Transverse colon (tissue), 4 donors: Measurements from ENCODE around the gene CACNA1I. TPM values are rescaled to one million over a fixed set of nuclear protein-coding genes. Genes with fewer than 3 reads are reported as not detected.

Experiments used
- DNase-seq: peaks from one replicate; pipeline ENCODE4 v3.0.0-alpha.2; 2019
- H3K27ac ChIP-seq, 4 donors: fragments of 200-600 bp; sonication (generic); 2 replicates each; pipeline ENCODE4 v1.5.1; 2016 to 2018; ENCODE audit warnings: inconsistent platforms in 4 of 4
- H3K27me3 ChIP-seq: fragments of 200-600 bp; sonication (generic); 2 replicates; pipeline ENCODE4 v1.5.1; 2017; ENCODE audit warnings: inconsistent platforms
- H3K36me3 ChIP-seq, 4 donors: fragments of 200-600 bp; sonication (generic); 2 replicates each; pipeline ENCODE4 v1.5.1; 2017 to 2019; ENCODE audit warnings: inconsistent platforms in 4 of 4
- H3K4me1 ChIP-seq, 4 donors: fragments of 200-600 bp; sonication (generic); 2 replicates each; pipeline ENCODE4 v1.5.1; 2017 to 2020; ENCODE audit warnings: inconsistent platforms in 4 of 4
- H3K4me3 ChIP-seq, 4 donors: fragments of 200-600 bp; sonication (generic); 1 replicate in 1 of 4; 2 replicates in 3 of 4; pipeline versions ENCODE4 v1.5.1 to v1.6.1; 2017 to 2019; ENCODE audit warnings: inconsistent platforms in 4 of 4
- H3K9me3 ChIP-seq, 2 donors: fragments of 200-600 bp; sonication (generic); 2 replicates each; pipeline ENCODE4 v1.5.1; 2017 to 2019; ENCODE audit warnings: inconsistent platforms in 2 of 2
- EP300 ChIP-seq: sonication (generic); formaldehyde crosslinking; IDR thresholded peaks from one replicate; pipeline ENCODE4 v1.6.1; 2017; ENCODE audit warnings: antibody characterized with exemption, low read depth
- POLR2A ChIP-seq: fragments of 450-650 bp; IDR thresholded peaks from one replicate; pipeline ENCODE4 v1.6.1; 2016; ENCODE audit warnings: antibody characterized with exemption, mild to moderate bottlenecking, moderate library complexity
- POLR2AphosphoS5 ChIP-seq, 3 donors: sonication (generic); formaldehyde crosslinking; IDR thresholded peaks; one replicate each; pipeline ENCODE4 v1.6.1; 2016; ENCODE audit warnings: antibody characterized with exemption in 3 of 3
- WGBS, 2 donors: methylation state at CpG; one replicate each; pipeline ENCODE4 v1.1.5; 2018; ENCODE audit warnings: low coverage in 1 of 2; 5-methylcytosine and 5-hydroxymethylcytosine counted together
- in situ Hi-C, 4 donors: fragments of 200-750 bp; cut with MboI; loops; one replicate each; pipeline versions ENCODE4 v1.15.0 to v1.15.1; 2017; ENCODE audit warnings: low sequenced_read_pairs in 3 of 4, low pct_ligation_motif_present in 1 of 4, low pct_unique_long_range_greater_than_20kb in 1 of 4
- intact Hi-C: fragments of 100-400 bp; cut with DNase I; formaldehyde crosslinking; loops from one replicate; pipeline ENCODE4 v1.15.1; 2023; ENCODE audit warnings: low total_unique reads
- total RNA-seq, 4 donors: library from RNA; depleted of rRNA; stranded (reverse); fragments of >200 nt; gene quantifications; one replicate each; pipeline ENCODE4 v1.1.0, GENCODE V29; 2016
- TF ChIP-seq, protein P1 (sequence below), 5 experiments: fragments of 200-600 bp in 3 of 5; fragments of 450-650 bp in 2 of 5; sonication (generic) in 3 of 5; IDR thresholded peaks; 1 replicate in 2 of 5; 2 replicates in 3 of 5; pipeline ENCODE4 v1.5.1; 2016 to 2017; ENCODE audit warnings: antibody characterized with exemption in 5 of 5, inconsistent platforms in 3 of 5, mild to moderate bottlenecking in 2 of 5, moderate library complexity in 1 of 5

CACNA1I gene
- total RNA-seq, 4 donors from 2014 or later, result 0.14 to 1.1 (median 0.66) TPM

DNA sequence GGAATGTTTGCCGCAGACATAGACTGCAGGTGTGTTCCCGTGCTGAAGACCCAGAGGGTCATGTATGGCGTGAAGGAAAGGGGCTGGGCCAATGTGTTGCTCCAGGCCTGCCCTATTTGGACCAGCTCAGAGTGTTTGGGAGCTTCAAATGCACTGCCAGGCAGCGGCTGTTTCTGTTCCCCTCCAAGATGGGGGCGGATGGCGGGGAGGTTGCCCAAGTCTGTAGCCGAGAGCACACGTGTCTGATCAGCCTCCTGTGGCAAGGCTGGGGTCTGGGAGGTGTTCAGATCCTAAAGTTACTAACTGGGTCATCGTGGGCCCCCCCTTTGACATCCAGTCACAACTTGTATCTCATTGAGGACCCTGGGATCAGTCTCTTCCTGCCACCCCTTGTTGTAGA is 45.5 kb downstream of the CACNA1I start:
- intact Hi-C loops (no loop called here), in situ Hi-C loops (loop anchor here in 1 of 4 donors (10.0 kb wide), 1 partner anchor 409 kb away; no protein-coding TSS in a partner anchor)
- no peak for DNase-seq
- H3K4me1 ChIP-seq, result no peaks in the 10 kb centered on the region
- H3K4me3 ChIP-seq, result no peak overlapping the region
- 69% methylated on average over 9 of the region's 9 CpGs; no CpG with 5 or more reads in 1 of the 2 donors for WGBS, 2 donors
- no peak overlapping the region for H3K27ac ChIP-seq
- H3K9me3 ChIP-seq, result no peaks in the 10 kb centered on the region
- TF ChIP-seq EP300, result no peak
- TF ChIP-seq POLR2A, result no peak
- TF ChIP-seq POLR2AphosphoS5 (IDR thresholded peaks at IDR 0.05), result no peak
- TF ChIP-seq, protein P1, sequence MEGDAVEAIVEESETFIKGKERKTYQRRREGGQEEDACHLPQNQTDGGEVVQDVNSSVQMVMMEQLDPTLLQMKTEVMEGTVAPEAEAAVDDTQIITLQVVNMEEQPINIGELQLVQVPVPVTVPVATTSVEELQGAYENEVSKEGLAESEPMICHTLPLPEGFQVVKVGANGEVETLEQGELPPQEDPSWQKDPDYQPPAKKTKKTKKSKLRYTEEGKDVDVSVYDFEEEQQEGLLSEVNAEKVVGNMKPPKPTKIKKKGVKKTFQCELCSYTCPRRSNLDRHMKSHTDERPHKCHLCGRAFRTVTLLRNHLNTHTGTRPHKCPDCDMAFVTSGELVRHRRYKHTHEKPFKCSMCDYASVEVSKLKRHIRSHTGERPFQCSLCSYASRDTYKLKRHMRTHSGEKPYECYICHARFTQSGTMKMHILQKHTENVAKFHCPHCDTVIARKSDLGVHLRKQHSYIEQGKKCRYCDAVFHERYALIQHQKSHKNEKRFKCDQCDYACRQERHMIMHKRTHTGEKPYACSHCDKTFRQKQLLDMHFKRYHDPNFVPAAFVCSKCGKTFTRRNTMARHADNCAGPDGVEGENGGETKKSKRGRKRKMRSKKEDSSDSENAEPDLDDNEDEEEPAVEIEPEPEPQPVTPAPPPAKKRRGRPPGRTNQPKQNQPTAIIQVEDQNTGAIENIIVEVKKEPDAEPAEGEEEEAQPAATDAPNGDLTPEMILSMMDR (IDR thresholded peaks at IDR 0.05), result no peak
- H3K36me3 ChIP-seq, result no peaks in the 10 kb centered on the region
- H3K27me3 ChIP-seq, result peaks cover 24% of the 10 kb centered on the region

DNA sequence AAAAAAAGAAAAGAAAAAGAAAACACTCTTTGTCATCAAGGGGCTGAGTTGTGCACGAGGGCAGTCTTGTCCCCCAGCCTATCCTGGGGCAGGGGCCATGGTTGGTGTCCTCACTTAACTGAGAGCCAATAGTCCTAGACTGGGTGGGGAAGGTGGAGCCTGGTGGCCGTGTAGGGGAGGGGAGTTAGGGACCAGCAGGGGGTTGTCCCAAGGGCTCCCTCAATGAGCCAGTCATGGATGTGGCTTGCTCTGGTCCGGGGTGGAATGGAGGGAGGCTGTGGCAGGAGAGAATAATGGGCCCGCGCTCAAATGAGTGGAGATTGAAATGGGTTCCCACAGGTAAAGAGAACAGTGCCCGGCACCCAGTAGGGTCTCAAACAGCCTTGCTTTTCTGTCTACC is 46.2 kb downstream of the CACNA1I start:
- H3K27ac ChIP-seq, result no peak overlapping the region
- WGBS, 2 donors, result 60% methylated on average over 6 of the region's 6 CpGs; no CpG with 5 or more reads in 1 of the 2 donors
- no peaks in the 10 kb centered on the region for H3K9me3 ChIP-seq
- no peak overlapping the region for H3K4me3 ChIP-seq
- TF ChIP-seq POLR2A (no peak), EP300 (no peak), POLR2AphosphoS5 (IDR thresholded peaks at IDR 0.05) (no peak)
- TF ChIP-seq, protein P1 (IDR thresholded peaks at IDR 0.05), result no peak
- H3K4me1 ChIP-seq, result no peaks in the 10 kb centered on the region
- no peaks in the 10 kb centered on the region for H3K36me3 ChIP-seq
- in situ Hi-C loops (loop anchor here in 1 of 4 donors (10.0 kb wide), 1 partner anchor 408 kb away; no protein-coding TSS in a partner anchor), intact Hi-C loops (no loop called here)
- H3K27me3 ChIP-seq, result peaks cover 31% of the 10 kb centered on the region
- no peak for DNase-seq

DNA sequence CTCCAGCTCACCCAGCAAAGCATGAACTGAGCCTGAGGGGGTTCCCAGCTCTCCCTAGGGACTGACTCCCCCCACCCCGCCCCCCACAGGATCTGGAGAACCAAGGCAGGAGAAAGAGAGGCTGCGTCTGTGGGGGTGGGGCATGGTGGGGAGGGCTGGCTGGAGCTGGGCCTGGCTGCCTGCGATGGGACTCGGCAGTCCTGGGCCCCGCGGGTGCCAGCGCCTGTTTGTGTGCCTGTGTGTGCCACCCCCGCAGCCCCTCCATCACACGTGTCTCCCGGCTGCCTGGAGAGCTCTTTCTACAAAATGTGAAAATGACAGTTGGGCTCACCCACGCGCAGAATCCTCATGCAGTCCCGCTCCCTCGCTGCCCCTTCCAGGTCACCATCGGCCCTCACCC is 46.8 kb downstream of the CACNA1I start:
- H3K27me3 ChIP-seq, result peaks cover 35% of the 10 kb centered on the region
- H3K9me3 ChIP-seq, result no peaks in the 10 kb centered on the region
- no peaks in the 10 kb centered on the region for H3K4me1 ChIP-seq
- no peaks in the 10 kb centered on the region for H3K36me3 ChIP-seq
- DNase-seq, result no peak
- intact Hi-C loops (no loop called here), in situ Hi-C loops (loop anchor here in 1 of 4 donors (10.0 kb wide), 1 partner anchor 407 kb away; no protein-coding TSS in a partner anchor)
- 22% methylated on average over 14 of the region's 15 CpGs; no CpG with 5 or more reads in 1 of the 2 donors for WGBS, 2 donors
- TF ChIP-seq EP300 (no peak), POLR2AphosphoS5 (IDR thresholded peaks at IDR 0.05) (no peak), POLR2A (no peak)
- TF ChIP-seq, protein P1 (IDR thresholded peaks at IDR 0.05), result no peak
- no peak overlapping the region for H3K4me3 ChIP-seq
- no peak overlapping the region for H3K27ac ChIP-seq

DNA sequence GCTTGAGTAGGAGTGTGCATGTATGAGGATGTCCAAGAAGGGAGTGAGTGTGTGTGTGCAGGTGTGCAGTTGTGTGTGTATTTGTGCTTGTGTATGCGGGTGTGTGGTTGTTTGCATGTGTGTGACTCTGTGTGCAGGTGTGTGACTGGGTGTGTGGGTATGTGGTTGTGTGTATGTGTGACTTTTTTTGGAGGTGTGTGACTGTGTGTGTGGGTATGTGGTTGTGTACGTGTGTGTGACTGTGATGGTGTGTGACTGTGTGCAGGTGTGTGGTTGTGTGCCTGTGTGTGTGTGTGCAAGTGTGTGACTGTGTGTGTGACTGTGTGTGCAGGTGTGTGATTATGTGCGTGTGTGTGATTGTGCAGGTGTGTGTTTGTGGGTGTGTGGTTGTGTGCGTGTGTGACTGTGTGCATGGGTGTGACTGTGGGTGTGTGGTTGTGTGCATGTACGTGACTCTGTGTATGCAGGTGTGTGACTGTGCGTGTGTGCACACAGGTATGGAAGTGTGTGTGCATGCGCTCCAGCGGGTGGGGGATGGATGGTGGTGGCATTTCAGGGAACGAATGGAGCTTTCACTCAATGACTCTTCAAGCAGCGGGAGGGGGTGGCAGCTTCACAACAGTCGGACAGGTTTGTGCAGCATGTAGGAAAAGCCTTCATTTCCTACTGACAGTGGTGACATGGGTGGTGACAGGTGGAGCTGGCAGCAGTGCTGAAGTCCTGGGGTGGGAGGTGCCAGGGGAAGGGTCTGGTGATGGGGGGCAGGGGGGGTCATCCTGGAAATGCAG is 47.6 kb downstream of the CACNA1I start:
- DNase-seq, result no peak
- Histone ChIP-seq H3K36me3 (no peaks in the 10 kb centered on the region), H3K4me3 (no peak overlapping the region), H3K27ac (no peak overlapping the region), H3K4me1 (no peaks in the 10 kb centered on the region), H3K9me3 (no peaks in the 10 kb centered on the region), H3K27me3 (peaks cover 35% of the 10 kb centered on the region)
- intact Hi-C loops (no loop called here), in situ Hi-C loops (loop anchor here in 1 of 4 donors (10.0 kb wide), 1 partner anchor 407 kb away; no protein-coding TSS in a partner anchor)
- 65 to 90% methylated on average over 2 to 11 of the region's 11 CpGs for WGBS, 2 donors
- TF ChIP-seq POLR2AphosphoS5 (IDR thresholded peaks at IDR 0.05) (no peak), POLR2A (no peak), EP300 (no peak)
- TF ChIP-seq, protein P1 (IDR thresholded peaks at IDR 0.05), result no peak
